Neural cell (in vitro differentiated cells): ENCODE data around the gene KHSRP. TPM values are rescaled to one million over a fixed set of nuclear protein-coding genes. Genes with fewer than 3 reads are reported as not detected.

Source experiments
- H2AFZ ChIP-seq: fragments of 200-600, 300-800 bp; sonication (generic), shearing (Covaris generic); 2 replicates; pipeline ENCODE4 v1.6.0; 2014; ENCODE audit warnings: low read depth, mild to moderate bottlenecking, antibody characterized with exemption, low read length, moderate library complexity
- H3F3A ChIP-seq: fragments of 200-600 bp; shearing (Covaris generic); 2 replicates; pipeline ENCODE4 v1.6.1; 2016; ENCODE audit warnings: mild to moderate bottlenecking, moderate library complexity, mixed read lengths, antibody characterized with exemption, low read length; ENCODE audit not compliant: insufficient read depth, poor library complexity, severe bottlenecking
- H3K27ac ChIP-seq: fragments of 200-600, 300-800 bp; sonication (generic), shearing (Covaris generic); 2 replicates; pipeline ENCODE4 v1.5.1; 2014; ENCODE audit warnings: mild to moderate bottlenecking, low read length, moderate library complexity
- H3K27me3 ChIP-seq: fragments of 300-800, 200-600 bp; sonication (generic), shearing (Covaris generic); 2 replicates; pipeline ENCODE4 v1.6.0; 2014; ENCODE audit warnings: mild to moderate bottlenecking, low read depth, low read length, moderate library complexity; ENCODE audit not compliant: insufficient read depth
- H3K36me3 ChIP-seq: fragments of 300-800, 200-600 bp; sonication (generic), shearing (Covaris generic); 2 replicates; pipeline ENCODE4 v1.5.1; 2014; ENCODE audit warnings: mild to moderate bottlenecking, antibody characterized with exemption, low read length, moderate library complexity; ENCODE audit not compliant: insufficient read depth
- H3K4me2 ChIP-seq: fragments of 300-800, 200-600 bp; sonication (generic), shearing (Covaris generic); 2 replicates; pipeline ENCODE4 v1.6.0; 2014; ENCODE audit warnings: mild to moderate bottlenecking, low read length
- H3K4me3 ChIP-seq: fragments of 300-800, 200-600 bp; sonication (generic), shearing (Covaris generic); 2 replicates; pipeline ENCODE4 v1.5.1; 2014; ENCODE audit warnings: mild to moderate bottlenecking, low read length, moderate library complexity
- H3K79me2 ChIP-seq: fragments of 200-600 bp; shearing (Covaris generic); replicated peaks from 2 replicates; pipeline ENCODE4 v1.6.0; 2014; ENCODE audit warnings: mild to moderate bottlenecking, low read length, moderate library complexity; ENCODE audit not compliant: insufficient read depth
- H3K9ac ChIP-seq: fragments of 300-800, 200-600 bp; sonication (generic), shearing (Covaris generic); 2 replicates; pipeline ENCODE4 v1.6.1; 2016; ENCODE audit warnings: mild to moderate bottlenecking, low read length, mixed read lengths
- H3K9me2 ChIP-seq: fragments of 200-600 bp; shearing (Covaris generic); 2 replicates; pipeline ENCODE4 v1.6.1; 2016; ENCODE audit warnings: mild to moderate bottlenecking, low read length, mixed read lengths; ENCODE audit not compliant: insufficient read depth
- H3K9me3 ChIP-seq: fragments of 200-600, 300-800 bp; sonication (generic), shearing (Covaris generic); 2 replicates; pipeline ENCODE4 v1.6.1; 2016; ENCODE audit warnings: mild to moderate bottlenecking, mixed run types, low read length, moderate library complexity, mixed read lengths
- H4K20me1 ChIP-seq: fragments of 200-600 bp; shearing (Covaris generic); 2 replicates; pipeline ENCODE4 v1.6.1; 2016; ENCODE audit warnings: mild to moderate bottlenecking, mixed run types; ENCODE audit not compliant: insufficient read depth
- EP300 ChIP-seq: fragments of 450-650 bp; conservative IDR thresholded peaks from 2 replicates; pipeline ENCODE4 v1.6.1; 2014; ENCODE audit warnings: antibody characterized with exemption, mild to moderate bottlenecking, moderate library complexity; ENCODE audit not compliant: poor library complexity, severe bottlenecking
- EZH2 ChIP-seq: fragments of 200-600, 300-800 bp; shearing (Covaris generic), sonication (generic); IDR thresholded peaks from 2 replicates; pipeline ENCODE4 v1.6.1; 2014; ENCODE audit warnings: antibody characterized with exemption, low read length, borderline replicate concordance, mild to moderate bottlenecking; ENCODE audit not compliant: insufficient read depth, poor library complexity, severe bottlenecking
- MXI1 ChIP-seq: fragments of 450-650 bp; conservative IDR thresholded peaks from 2 replicates; pipeline ENCODE4 v1.6.1; 2014; ENCODE audit warnings: antibody characterized with exemption, mild to moderate bottlenecking; ENCODE audit not compliant: poor library complexity, severe bottlenecking
- POLR2AphosphoS5 ChIP-seq: IDR thresholded peaks from 2 replicates; pipeline ENCODE4 v1.6.1; 2012
- RAD21 ChIP-seq: fragments of 450-650 bp; conservative IDR thresholded peaks from 2 replicates; pipeline ENCODE4 v1.6.1; 2014; ENCODE audit warnings: antibody characterized with exemption, mild to moderate bottlenecking, moderate library complexity
- SMC3 ChIP-seq: fragments of 450-650 bp; conservative IDR thresholded peaks from 2 replicates; pipeline ENCODE4 v1.6.1; 2014; ENCODE audit warnings: antibody characterized with exemption, mild to moderate bottlenecking, moderate library complexity; ENCODE audit not compliant: poor library complexity
- TAF1 ChIP-seq: IDR thresholded peaks from 2 replicates; pipeline ENCODE4 v1.6.1; 2012; ENCODE audit warnings: low read depth
- polyA plus RNA-seq: library from polyadenylated mRNA; depleted of rRNA; stranded (reverse); fragments of >200 nt; gene quantifications from 2 replicates; pipeline ENCODE4 v1.2.3, GENCODE V29; 2014
- TF ChIP-seq, protein P1 (sequence below): IDR thresholded peaks from 2 replicates; pipeline ENCODE4 v1.6.1; 2012; ENCODE audit warnings: borderline replicate concordance
- TF ChIP-seq, protein P2 (sequence below): fragments of 450-650 bp; IDR thresholded peaks from 2 replicates; pipeline ENCODE4 v1.5.1; 2014; ENCODE audit warnings: antibody characterized with exemption, mild to moderate bottlenecking, moderate library complexity; ENCODE audit not compliant: poor library complexity, severe bottlenecking

Gene KHSRP
- polyA plus RNA-seq, 1 donor from 2014 or later, result 33.3 TPM

DNA sequence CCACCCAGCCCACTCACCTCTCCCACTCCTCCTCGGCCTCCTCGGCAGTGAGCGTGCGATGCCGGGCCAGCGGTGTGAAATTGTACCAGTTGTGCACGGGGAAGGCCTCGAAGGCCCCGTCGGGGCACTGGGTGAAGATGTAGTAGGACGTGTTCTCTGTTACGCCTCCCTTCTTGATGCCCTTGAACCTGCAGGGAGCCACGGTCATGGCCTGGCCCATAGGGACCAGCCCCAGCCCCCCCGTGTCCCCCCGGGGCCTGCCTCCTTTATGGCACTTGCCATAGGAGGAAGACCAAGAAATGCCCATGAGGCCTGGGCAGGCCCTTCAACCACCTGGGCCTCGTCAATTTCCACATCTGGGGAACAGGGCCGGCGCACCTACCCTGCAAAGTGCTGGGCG is 37.2 kb downstream of the KHSRP start:
- H2AFZ ChIP-seq, result no peak overlapping the region
- H3K27ac ChIP-seq, result no peak overlapping the region
- no peak overlapping the region for H3K9ac ChIP-seq
- no peaks in the 10 kb centered on the region for H3K9me3 ChIP-seq
- no peaks in the 10 kb centered on the region for H4K20me1 ChIP-seq
- peaks cover 17% of the 10 kb centered on the region for H3K79me2 ChIP-seq
- H3K27me3 ChIP-seq, result no peaks in the 10 kb centered on the region
- no peaks in the 10 kb centered on the region for H3F3A ChIP-seq
- no peak overlapping the region for H3K4me3 ChIP-seq
- no peaks in the 10 kb centered on the region for H3K9me2 ChIP-seq
- TF ChIP-seq SMC3 (no peak), MXI1 (no peak), POLR2AphosphoS5 (no peak), TAF1 (no peak), RAD21 (no peak), EP300 (no peak), EZH2 (no peak)
- TF ChIP-seq, protein P1, sequence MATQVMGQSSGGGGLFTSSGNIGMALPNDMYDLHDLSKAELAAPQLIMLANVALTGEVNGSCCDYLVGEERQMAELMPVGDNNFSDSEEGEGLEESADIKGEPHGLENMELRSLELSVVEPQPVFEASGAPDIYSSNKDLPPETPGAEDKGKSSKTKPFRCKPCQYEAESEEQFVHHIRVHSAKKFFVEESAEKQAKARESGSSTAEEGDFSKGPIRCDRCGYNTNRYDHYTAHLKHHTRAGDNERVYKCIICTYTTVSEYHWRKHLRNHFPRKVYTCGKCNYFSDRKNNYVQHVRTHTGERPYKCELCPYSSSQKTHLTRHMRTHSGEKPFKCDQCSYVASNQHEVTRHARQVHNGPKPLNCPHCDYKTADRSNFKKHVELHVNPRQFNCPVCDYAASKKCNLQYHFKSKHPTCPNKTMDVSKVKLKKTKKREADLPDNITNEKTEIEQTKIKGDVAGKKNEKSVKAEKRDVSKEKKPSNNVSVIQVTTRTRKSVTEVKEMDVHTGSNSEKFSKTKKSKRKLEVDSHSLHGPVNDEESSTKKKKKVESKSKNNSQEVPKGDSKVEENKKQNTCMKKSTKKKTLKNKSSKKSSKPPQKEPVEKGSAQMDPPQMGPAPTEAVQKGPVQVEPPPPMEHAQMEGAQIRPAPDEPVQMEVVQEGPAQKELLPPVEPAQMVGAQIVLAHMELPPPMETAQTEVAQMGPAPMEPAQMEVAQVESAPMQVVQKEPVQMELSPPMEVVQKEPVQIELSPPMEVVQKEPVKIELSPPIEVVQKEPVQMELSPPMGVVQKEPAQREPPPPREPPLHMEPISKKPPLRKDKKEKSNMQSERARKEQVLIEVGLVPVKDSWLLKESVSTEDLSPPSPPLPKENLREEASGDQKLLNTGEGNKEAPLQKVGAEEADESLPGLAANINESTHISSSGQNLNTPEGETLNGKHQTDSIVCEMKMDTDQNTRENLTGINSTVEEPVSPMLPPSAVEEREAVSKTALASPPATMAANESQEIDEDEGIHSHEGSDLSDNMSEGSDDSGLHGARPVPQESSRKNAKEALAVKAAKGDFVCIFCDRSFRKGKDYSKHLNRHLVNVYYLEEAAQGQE, result no peak
- TF ChIP-seq, protein P2, sequence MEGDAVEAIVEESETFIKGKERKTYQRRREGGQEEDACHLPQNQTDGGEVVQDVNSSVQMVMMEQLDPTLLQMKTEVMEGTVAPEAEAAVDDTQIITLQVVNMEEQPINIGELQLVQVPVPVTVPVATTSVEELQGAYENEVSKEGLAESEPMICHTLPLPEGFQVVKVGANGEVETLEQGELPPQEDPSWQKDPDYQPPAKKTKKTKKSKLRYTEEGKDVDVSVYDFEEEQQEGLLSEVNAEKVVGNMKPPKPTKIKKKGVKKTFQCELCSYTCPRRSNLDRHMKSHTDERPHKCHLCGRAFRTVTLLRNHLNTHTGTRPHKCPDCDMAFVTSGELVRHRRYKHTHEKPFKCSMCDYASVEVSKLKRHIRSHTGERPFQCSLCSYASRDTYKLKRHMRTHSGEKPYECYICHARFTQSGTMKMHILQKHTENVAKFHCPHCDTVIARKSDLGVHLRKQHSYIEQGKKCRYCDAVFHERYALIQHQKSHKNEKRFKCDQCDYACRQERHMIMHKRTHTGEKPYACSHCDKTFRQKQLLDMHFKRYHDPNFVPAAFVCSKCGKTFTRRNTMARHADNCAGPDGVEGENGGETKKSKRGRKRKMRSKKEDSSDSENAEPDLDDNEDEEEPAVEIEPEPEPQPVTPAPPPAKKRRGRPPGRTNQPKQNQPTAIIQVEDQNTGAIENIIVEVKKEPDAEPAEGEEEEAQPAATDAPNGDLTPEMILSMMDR, result no peak
- peaks cover 3% of the 10 kb centered on the region for H3K36me3 ChIP-seq
- H3K4me2 ChIP-seq, result no peak overlapping the region

DNA sequence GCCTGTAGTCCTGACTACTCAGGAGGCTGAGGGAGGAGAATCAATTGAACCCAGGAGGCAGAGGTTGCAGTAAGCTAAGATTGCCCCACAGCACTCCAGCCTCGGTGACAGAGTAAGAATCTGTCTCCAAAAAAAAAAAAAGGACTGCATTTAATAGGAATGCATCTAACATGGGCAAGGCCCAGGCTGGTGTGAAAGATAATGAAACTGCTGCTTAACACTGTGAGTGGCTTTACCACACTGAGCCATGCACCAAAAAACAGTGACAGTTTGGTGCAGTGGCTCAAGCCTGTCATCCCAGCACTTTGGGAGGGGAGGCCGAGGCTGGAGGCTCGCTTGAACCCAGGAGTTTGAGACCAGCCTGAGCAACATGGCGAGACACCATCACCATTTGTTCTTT is 40.2 kb downstream of the KHSRP start:
- Histone ChIP-seq H3K4me2 (no peak overlapping the region), H3K27ac (no peak overlapping the region), H3K79me2 (no peaks in the 10 kb centered on the region), H4K20me1 (no peaks in the 10 kb centered on the region), H2AFZ (no peak overlapping the region), H3K9ac (no peak overlapping the region), H3K27me3 (no peaks in the 10 kb centered on the region), H3F3A (no peaks in the 10 kb centered on the region), H3K4me3 (no peak overlapping the region), H3K9me3 (peaks cover 7% of the 10 kb centered on the region), H3K36me3 (peaks cover 11% of the 10 kb centered on the region), H3K9me2 (no peaks in the 10 kb centered on the region)
- TF ChIP-seq, protein P2, result no peak
- TF ChIP-seq EZH2 (no peak), MXI1 (no peak), RAD21 (no peak), POLR2AphosphoS5 (no peak), SMC3 (no peak), TAF1 (no peak), EP300 (no peak)
- TF ChIP-seq, protein P1, result no peak
